ENCODE results near the gene TMPRSS13.
"Not testable (repeated sequence)": the region's sequence is repeated elsewhere in the genome, so short reads cannot be mapped to it uniquely, and the experiment has no call there.

The TMPRSS13 gene

DNA sequence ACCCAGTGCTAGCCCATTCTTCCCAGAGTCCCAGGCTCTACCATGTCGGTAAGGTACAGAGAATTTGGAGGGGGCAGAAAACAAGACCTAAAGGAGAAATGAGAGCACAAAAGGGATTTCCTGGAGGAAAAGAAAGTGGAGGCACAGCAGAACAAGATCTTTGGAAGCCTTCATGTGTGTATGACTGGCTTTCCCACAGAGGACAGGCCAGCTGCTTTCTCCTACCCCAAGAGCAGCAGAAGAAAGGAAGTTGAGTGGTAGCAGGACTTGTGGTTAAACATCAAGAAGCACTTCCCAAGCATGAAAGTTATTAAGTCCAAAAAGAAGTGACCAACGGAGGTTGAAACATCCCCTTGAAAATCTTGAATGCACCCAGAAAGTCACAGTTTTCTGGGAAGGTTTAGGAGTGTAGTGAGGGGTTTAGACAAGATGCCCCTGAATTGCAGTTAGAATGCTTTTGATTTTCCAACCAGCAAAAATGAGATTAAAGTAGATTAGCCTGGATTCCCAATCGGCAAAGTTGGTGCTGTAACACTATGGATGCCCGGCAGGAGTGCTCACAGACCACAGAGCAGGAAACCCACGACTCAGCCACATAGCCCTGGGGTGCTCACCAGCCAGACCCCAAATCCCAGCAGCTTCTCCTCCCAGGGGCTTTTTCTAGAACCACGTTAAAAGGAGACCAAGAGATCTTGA is 608 bp downstream of the TMPRSS13 start:
- no peak for DNase-seq

DNA sequence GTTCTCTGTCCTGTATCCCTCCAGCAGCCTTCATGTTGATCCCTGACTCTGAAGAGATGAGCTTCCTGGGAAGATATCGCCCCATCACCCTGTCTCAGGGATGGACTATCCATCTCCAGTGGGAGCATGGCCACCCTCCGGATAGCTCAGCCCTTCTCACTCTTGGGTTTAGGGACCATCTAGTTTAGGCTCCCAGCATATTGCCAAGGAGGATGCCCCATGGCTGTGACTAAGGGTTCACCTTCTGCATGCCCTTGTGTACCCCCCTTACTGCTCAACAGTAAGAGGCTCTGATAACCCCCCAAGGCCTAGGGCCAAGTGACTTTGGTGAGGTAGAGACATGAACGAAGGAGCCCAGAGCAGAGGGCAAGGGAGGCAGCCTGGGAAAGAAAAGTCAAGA is 1.3 kb downstream of the TMPRSS13 start:
- no peak for DNase-seq

DNA sequence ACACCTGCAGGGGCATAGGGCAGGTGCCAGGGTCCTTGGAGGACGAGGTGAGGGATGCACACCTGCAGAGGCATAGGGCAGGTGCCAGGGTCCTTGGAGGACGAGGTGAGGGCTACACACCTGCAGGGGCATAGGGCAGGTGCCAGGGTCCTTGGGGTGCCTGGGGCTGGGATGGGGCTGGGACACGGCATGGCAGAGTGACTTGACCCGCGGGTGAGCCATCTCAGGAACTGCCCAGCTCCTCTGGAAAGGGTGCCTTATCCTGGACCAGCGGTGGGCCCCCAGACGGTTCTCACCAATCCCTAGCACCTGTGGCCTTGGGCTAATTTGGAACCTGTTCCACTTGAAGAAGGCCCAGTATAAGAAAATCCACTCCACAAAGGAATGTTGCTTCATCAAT is 3.0 kb downstream of the TMPRSS13 start:
- not testable (repeated sequence) for DNase-seq

DNA sequence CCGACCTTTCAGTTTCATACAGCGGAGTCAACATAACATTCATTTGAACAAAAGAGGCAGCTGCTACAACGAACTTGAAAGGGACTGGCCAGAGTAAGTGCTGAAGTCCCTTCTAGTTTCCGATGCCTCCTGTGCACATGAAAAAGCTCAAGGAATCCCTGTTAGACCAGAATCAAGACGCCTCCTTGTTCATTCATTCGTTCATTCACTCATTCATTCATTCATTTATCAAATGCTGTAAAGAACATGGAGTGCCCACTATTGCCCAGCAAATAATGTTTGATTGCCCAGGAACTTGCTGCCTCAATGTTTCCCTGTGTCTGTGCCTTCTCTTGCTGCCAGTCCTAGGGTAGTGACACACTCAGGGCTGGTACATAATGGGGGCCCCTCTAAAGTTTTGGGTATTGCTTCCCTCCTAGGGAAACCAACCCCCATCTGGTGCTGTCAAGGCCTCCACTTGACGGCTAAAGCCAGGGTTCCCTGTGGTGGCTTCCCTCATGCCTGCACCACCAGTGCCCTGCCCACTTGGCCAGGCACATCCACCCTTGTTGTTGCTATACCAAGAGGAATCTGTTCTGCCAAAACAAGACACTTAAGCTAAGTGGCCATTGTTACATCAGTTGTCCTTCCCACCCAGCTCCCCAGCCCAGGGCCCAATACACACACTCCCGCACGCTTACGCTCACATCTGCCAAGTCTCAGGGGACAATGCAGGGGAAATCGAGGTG is 3.8 kb downstream of the TMPRSS13 start:
- no peak for DNase-seq

DNA sequence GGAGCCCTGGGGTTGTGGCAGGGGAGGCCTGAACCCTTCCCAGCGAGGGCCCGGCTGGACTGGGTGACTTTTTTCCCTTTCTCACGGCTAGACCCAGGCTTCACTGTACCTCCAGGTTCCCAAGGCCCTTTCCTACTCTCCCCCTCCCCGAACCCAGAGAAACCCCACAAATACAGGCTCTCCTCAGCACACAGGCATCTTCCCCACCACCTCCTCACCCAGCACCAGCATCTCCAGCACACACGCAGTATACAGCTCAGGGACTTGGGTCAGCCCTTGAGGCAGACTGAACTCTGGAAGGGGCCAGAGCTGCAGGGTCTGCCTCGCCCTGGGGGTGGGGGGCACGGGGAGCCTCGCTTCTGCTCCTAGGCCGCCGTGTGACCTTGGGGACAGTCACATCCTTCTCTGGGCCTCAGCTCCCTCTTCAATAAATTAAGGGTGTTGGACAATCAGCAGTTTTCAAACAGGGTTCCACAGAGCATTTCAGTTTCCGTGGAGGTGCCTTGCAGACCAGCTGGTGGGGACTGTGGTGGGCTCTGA is 4.5 kb downstream of the TMPRSS13 start:
- no peak for DNase-seq

DNA sequence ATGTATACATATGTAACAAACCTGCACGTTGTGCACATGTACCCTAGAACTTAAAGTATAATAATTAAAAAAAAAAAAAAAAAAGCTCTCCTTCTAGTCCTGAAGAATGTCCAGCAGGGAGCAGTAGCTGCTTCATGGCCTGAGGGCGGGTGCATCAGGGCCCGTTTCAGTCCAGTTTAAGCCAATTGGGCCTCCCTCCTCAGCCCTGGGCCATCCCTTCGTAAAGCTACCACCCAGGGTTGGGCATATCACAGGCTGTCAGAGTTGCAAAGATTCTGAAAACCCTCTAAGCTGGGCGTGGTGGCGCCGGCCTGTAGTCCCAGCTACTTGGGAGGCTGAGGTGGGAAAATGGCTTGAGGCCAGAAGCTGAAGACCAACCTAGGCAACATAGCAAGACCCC is 5.4 kb downstream of the TMPRSS13 start:
- DNase-seq = no peak

DNA sequence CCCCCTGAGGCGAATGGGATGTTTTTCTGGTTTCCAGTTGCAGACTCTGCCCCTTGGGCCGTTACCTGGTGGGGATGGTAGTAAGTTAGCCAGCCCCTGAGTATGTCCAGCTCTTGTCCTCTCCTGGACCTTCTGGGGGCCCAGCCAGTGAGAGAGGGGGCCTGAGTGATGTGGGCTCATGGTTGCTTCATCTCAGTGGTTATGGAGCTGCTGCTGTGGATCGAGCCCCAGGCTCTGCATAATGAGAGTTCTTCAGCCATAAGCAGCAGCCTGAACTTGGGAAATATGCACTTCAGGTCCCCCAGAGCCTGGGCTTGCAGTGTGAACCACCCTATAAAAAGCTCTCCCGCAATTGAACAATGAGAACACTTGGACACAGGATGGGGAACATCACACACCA is 5.9 kb downstream of the TMPRSS13 start:
- DNase-seq = no peak

DNA sequence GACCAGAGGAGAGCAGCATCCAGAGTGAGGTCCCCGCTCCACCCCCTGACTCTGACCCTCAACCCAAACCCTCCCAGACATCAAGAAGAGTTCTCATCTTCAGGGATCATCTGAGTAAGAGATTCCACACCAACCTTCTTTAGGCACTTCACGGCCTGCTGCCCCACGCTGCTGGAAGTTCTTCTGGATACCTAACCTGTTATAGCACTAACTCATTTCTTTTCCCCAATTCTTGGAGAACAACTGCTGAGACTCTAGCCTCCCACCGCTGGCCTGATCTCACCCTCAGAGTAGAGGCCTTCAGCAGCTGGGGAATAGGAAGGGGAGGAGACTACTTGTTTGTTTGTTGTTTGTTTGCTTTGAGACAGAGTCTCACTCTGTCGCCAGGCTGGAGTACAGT is 7.3 kb downstream of the TMPRSS13 start:
- no peak for DNase-seq

DNA sequence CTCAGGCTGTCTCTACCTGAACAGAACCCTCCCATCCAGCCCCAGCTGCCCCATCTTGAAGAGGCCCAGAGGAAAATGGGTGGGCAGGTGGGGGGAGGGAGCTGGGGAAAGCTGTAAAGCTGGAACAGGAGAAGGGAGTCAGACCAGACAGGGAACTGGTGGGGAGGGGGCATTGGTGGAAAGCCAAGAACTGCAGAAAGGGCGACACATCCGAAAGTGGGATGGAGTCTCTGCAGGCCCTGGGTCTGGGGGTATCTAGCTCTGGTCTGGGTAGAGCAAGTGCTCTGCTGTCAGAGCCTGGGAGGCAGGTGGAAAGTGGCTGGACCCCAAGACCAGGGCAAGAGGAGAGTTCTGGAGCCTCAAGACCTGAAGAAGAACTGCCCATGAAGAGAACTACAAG is 7.7 kb downstream of the TMPRSS13 start:
- DNase-seq = no peak

DNA sequence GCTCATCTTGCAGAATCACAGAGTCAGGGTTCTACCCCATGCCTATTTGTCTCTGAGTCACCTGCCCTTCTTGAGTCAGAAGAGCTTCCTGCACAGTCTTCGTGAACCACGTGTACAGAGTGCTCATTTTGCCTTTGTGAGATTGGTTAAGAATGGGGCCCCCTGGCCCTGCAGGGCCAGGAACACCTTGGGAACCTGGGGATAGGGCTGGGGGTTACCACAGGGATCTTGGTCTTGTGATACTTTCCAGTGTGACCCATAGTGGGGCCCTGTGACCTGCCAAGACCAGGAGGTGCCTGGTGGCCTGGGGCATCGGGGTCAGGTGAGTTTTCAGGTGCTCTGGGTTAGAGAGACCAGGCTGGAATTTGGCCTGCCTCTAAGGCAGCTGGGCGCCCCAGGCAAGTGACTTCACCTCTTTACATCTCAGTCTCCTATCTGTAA is 9.4 kb downstream of the TMPRSS13 start:
- DNase-seq = no peak

DNA sequence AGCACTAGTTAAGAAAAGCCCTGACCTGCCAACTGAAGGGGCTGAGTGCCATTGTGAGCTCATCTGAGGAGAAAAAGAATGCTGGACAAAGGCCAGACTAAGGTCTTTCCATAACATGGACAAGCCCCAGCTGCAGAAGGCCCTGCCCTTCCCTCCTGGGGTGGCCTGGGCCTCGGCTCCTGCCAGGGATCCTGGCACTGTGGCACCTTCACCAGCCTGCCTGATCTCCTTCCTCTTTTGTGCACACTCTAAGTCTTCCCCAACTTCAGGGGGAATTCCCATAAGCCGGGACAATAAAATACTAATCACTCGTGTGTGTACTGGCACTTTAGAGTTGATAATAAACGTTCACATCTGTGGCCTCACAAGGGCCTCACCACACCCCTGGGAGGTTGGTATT is 9.9 kb downstream of the TMPRSS13 start:
- no peak for DNase-seq

DNA sequence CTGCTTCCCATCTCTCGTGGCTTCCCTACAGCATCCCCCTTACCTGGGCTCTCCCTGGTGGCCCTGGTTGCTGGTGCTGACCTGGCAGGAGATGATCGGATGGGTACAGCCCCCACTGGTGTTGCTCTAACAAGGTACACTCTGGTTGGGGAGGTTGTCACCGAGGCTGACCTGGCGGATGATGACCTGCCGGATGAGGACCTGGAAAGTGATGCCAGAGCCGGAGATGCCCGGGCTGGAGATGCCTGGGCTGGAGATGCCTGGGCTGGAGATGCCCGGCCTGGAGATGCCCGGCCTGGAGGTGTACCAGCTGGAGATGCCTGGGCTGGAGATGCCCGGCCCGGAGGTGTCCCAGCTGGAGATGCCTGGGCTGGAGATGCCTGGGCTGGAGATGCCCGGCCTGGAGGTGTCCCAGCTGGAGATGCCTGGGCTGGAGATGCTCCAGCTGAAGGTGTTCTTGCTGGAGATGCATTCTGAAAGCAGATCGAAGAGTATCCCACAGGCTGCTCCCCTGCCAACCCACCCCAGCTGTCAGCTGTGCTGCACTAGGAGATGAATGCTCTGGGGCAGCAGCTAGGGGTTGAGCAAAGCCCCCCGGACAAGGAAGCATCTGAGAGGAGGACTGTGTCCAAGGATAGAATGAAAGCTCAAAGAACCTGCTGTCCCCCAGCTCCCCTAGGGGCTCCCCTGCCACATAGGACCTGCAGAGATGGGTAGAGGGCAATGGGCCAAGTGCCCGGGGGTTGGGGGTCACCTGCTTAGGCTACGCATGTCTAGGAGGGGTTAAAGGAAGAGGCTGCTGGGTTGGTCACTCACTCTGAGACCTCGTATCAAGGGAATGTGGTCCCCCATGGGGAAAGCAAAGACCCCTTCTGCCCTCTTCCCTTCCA is 10.6 kb downstream of the TMPRSS13 start:
- DNase-seq = no peak

DNA sequence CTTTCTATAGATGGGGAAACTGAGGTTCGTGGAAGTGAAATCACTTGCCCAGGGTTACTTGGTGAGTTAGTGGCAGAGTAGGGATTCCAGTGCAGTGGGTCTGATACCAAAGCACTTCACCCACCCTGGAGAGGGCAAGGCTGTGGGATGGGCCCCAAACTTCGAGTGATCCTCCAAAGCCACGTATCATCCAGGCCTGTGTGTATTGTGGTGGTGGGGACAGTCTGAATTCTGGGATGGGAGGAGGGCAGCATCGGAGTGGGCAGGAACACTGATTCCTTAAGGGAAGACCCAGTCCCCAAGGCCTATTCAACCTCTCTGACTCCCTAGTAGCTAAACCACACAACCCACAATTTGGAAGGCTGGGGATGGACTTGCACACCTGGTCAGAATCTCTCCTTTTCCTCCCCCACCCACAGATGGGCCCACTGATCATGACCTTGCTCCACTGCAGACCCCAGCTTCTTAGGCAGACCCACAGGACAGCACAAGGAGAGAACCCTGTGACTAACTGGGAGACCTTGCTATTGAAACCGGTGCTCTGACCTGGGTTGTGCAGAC is 11.5 kb downstream of the TMPRSS13 start:
- no peak for DNase-seq

DNA sequence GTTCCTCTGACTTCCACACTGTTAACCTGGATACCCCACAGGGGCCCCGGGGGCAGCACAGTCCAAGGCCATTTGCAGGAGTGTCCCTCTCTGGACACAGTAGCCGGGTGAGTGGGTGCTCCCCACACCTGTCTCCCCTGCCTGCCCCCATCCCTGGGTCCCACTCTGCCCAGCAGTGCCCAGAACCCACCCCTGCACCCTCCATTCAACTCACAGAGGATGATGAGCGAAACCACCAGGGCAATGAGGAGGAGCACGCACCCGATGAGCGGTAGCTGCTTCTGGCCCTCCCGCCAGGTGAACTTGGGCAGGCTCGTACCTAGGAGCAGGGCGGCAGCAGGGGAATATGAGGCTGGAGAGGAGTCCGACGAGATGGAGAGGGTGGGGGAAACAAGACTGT is 12.2 kb downstream of the TMPRSS13 start:
- no peak for DNase-seq

DNA sequence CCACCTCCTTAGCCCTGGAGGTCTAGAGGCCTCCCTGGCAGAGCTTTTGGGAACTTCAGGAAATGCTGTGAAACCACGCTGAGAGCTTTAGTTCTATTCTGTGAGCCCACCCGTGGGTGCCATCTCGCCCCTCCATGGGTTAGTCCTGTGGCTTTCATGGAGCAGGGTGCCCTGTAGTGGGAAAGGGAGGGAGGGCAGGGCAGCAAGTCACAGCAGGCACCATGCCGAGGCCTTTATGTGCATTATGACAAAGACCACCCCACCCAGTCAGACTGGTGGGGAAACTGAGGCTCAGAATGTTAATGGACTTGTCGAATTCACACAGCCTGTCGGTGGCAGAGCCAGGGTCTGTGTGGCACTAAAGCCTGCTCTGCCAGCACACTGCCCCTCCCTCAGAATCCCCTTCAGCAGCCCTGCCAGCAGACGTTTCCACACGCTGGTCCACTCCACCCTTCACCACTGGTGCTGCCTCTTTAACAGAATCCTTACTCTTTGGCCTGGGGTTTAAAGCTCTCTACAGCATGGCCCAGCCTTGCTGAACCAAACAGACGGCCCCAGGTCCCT is 13.4 kb downstream of the TMPRSS13 start:
- DNase-seq = no peak

DNA sequence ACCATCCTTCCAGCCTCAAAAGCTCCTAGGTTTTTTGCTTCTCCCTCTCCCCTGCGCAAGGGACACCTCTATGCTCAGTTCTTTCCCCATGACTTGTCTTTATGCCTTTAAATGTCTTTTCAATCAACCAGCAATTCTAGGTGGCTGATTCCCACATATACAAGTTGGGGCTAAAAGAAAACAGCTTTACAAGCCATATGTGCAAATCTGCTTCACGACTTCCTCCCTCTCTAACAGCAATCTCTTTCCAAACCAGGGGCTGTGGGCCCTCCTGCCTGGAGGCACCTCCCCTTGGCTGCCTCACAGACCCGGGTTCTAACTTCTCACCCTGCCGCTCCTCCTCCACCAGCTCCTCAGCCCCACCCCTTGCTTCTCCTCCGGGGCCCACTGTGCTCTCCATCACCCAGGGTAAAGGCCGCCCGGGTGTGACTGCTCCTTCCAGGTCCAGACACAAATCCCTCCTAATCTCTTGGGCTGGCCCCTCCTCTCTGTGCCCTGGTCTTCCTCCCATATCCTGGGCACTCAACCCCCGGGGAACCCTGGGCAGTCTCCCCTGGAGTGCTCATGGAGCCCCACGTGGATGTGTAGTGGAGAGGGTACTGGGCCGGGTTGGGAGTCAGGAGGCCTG is 14.1 kb downstream of the TMPRSS13 start:
- no peak for DNase-seq

DNA sequence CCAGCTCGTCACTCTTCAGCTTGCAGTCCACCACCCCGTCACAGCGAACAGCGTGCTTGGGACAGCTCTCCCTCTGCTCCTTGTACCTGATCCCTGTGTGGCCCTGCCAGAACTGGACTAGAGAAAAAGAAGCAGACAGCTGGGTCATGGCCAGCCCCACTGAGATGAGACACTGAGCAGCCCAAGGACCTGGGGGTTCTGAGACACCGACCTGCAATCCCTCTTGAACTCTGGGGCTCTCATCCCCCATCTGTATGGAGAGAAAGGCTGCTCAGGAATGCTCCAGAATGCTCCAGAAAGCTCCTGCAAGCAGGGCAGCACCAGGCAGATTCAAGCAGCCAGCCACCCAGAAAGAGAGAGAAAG is 14.8 kb downstream of the TMPRSS13 start:
- DNase-seq = no peak

DNA sequence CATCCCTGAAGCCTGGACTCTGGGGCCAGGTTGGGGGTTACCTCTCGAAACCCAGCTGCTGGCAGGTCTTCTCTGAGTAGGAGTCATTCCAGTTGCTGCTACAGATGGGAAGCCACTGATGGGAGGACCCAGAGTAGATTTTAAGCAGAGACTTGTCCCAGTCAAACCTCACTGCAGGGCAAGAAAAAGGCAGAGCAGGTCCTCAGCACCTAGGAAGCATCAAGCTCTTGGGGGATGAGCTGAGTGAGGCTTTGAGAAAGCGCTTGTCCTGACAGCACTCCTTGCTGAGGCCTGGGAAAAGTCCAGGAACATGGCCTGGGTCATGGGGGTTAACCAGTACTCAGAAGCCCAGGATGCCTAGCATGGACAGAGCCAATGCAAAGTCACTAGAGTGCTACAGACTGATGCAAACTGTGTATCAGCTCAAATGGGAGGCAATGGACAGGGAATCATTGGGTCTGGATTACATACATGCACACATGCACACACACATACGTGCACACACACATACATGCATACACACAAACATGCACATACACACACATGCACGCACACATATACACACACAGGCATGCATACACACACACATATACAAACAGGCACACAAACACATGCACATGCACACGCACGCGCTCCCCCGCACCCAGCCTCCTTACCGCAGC is 15.3 kb downstream of the TMPRSS13 start:
- DNase-seq = no peak

DNA sequence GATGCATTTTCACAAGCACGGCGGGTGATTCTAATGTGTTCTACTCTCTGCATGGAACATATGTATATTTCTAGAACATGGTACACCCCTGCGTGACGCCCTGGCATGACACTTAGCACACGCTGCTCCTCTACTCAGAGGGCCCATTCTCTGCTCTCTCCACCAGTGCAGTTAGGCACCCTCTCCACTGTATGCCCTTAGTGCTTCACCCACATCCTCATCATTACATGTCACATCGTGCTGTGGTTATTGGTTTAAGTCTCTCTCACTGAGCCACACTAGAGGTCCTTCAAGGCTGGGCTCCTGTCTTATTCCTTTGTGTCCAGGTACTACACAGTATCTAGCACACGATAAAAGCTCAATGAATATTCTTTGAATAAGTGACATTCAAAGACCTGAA is 16.7 kb downstream of the TMPRSS13 start:
- DNase-seq = no peak

DNA sequence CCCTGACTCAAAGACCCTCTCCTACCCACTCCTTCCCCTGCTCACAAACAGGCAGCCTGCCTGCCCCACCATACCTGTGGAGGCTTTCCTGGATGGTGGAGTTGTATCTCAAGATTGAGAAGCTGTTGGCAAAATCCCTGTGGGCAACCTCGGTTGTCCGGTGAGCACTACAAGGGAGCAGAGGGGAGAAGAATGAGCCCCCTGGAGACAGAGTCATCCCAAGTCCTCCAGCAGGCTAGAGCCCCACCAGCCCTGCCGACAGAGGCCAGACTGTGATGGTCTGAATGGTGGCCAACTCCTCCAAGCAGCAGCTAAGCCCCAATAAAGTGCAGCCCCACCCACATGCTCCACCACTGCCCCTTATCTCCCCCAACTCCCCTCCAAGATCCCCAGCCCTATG is 17.5 kb downstream of the TMPRSS13 start:
- DNase-seq = no peak

DNA sequence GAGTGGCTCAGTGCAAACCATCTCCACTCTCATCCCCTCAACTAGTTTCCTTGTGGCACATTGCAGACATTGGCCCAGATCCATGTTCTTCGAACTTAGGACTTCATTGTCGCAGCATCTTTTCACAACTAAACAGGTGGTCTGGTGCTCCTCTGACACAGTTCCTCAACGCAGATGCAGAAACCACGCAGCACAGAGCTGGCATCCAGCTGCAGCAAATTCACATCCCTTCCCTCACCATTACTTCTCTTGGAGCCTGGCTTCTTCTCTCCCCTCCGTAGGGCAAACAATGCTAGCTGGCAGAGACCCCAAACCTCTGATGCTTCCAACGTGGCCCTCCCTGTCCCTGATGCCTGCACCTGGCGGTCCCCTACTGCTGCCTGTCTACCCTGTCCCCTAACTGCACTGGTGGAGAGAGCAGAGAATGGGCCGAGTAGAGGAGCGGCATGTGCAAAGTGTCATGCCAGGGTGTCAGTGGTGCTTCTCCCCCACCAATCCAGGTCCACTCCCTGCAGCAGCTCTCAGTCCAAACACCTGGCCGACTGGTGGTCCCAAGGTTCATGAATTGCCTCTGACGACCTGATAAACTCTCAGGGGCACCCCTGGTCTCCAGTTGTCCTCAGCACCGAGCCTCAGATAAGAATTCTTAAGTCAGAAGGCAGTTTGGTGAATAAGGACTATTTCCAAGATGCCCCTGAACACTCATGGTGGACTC is 18.1 kb downstream of the TMPRSS13 start:
- no peak for DNase-seq

Data from EL (cell line).